HepG2 (cell line): Measurements from ENCODE around the gene SLX9. TPM values are rescaled to one million over a fixed set of nuclear protein-coding genes. Genes with fewer than 3 reads are reported as not detected.

ENCODE experiments used
- BCL6 ChIP-seq: IDR thresholded peaks from 2 replicates; pipeline ENCODE4 v1.6.1; 2016; ENCODE audit warnings: missing genetic modification reagents, missing compliant biosample characterization
- ELF4 ChIP-seq: sonication (generic); formaldehyde crosslinking; IDR thresholded peaks from 2 replicates; pipeline ENCODE4 v1.5.0; 2020; ENCODE audit warnings: missing genetic modification reagents, mild to moderate bottlenecking, moderate library complexity, borderline replicate concordance
- FIP1L1 ChIP-seq: fragments of 200-400 bp; formaldehyde crosslinking; IDR thresholded peaks from 2 replicates; pipeline ENCODE4 v1.6.1; 2018; ENCODE audit warnings: low read depth, mild to moderate bottlenecking, low read length, moderate library complexity, borderline replicate concordance; ENCODE audit not compliant: insufficient read depth
- HHEX ChIP-seq: IDR thresholded peaks from 2 replicates; pipeline ENCODE4 v1.6.1; 2016; ENCODE audit warnings: control low read depth
- HIVEP1 ChIP-seq: sonication (generic); formaldehyde crosslinking; IDR thresholded peaks from 2 replicates; pipeline ENCODE4 v1.4.0; 2020; ENCODE audit warnings: mild to moderate bottlenecking, missing genetic modification reagents
- HNRNPUL1 ChIP-seq: fragments of 200-400 bp; formaldehyde crosslinking; IDR thresholded peaks from 2 replicates; pipeline ENCODE4 v1.6.1; 2017; ENCODE audit warnings: low read depth, mild to moderate bottlenecking, low read length, moderate library complexity
- IKZF4 ChIP-seq: sonication (generic); formaldehyde crosslinking; IDR thresholded peaks from 2 replicates; pipeline ENCODE4 v1.5.1; 2020; ENCODE audit warnings: borderline replicate concordance, mild to moderate bottlenecking, low read depth, missing genetic modification reagents; ENCODE audit errors: not compliant biosample characterization
- KLF6 ChIP-seq: IDR thresholded peaks from 2 replicates; pipeline ENCODE4 v1.8.0; 2016; ENCODE audit warnings: missing biosample characterization, missing genetic modification reagents
- NPAS2 ChIP-seq: sonication (generic); formaldehyde crosslinking; IDR thresholded peaks from 2 replicates; pipeline ENCODE4 v1.8.0; 2022; ENCODE audit warnings: mild to moderate bottlenecking, missing genetic modification reagents, borderline replicate concordance
- PCBP1 ChIP-seq: fragments of 200-400 bp; formaldehyde crosslinking; IDR thresholded peaks from 2 replicates; pipeline ENCODE4 v1.6.1; 2017; ENCODE audit warnings: mild to moderate bottlenecking, low read depth, low read length, borderline replicate concordance
- PHF21A ChIP-seq: sonication (generic); formaldehyde crosslinking; IDR thresholded peaks from 2 replicates; pipeline ENCODE4 v1.5.0; 2020; ENCODE audit warnings: mild to moderate bottlenecking, missing genetic modification reagents
- RBM22 ChIP-seq: fragments of 200-400 bp; formaldehyde crosslinking; optimal IDR thresholded peaks from 2 replicates; pipeline ENCODE3; 2017; ENCODE audit warnings: mild to moderate bottlenecking, low read length, moderate library complexity
- REL ChIP-seq: sonication (generic); formaldehyde crosslinking; conservative IDR thresholded peaks from 2 replicates; pipeline ENCODE4 v1.8.0; 2022; ENCODE audit warnings: mild to moderate bottlenecking, missing genetic modification reagents, moderate library complexity
- SAP130 ChIP-seq: IDR thresholded peaks from 2 replicates; pipeline ENCODE4 v1.6.1; 2016; ENCODE audit warnings: low read depth
- ZC3H13 ChIP-seq: sonication (generic); formaldehyde crosslinking; IDR thresholded peaks from 2 replicates; pipeline ENCODE4 v1.8.1; 2023; ENCODE audit warnings: mild to moderate bottlenecking, missing genetic modification reagents, moderate library complexity
- ZFX ChIP-seq: sonication (generic); formaldehyde crosslinking; IDR thresholded peaks from 2 replicates; pipeline ENCODE4 v1.4.0; 2020; ENCODE audit warnings: mild to moderate bottlenecking, low read depth, missing genetic modification reagents, moderate library complexity
- ZNF263 ChIP-seq: sonication (generic); formaldehyde crosslinking; IDR thresholded peaks from 2 replicates; pipeline ENCODE4 v1.4.0; 2020; ENCODE audit warnings: missing genetic modification reagents
- ZNF598 ChIP-seq: sonication (generic); formaldehyde crosslinking; IDR thresholded peaks from 2 replicates; pipeline ENCODE4 v1.5.1; 2020; ENCODE audit warnings: mild to moderate bottlenecking, missing genetic modification reagents, borderline replicate concordance
- ZNF674 ChIP-seq: sonication (generic); formaldehyde crosslinking; IDR thresholded peaks from 2 replicates; pipeline ENCODE4 v1.5.0; 2020; ENCODE audit warnings: low read depth, mild to moderate bottlenecking, missing genetic modification reagents
- polyA plus RNA-seq, 8 experiments: library from polyadenylated mRNA; depleted of rRNA in 3 of 8; stranded (reverse) in 7 of 8; unstranded in 1 of 8; fragments of >200 nt; fragmentation: Illumina TruSeq in 4 of 8; extraction: Trizol in 4 of 8; gene quantifications; 2 replicates each; pipeline versions ENCODE4 v1.2.1 to v1.2.3, GENCODE V29; 2011 to 2016; ENCODE audit warnings: low read depth in 4 of 8, missing spikeins in 1 of 8, mixed read lengths in 1 of 8; ENCODE audit not compliant: insufficient read depth in 1 of 8
- total RNA-seq, 5 experiments: library from RNA; depleted of rRNA; stranded (reverse); fragments of >200 nt; fragmentation: Illumina TruSeq; extraction: Trizol; gene quantifications; 2 replicates each; pipeline ENCODE4 v1.2.3, GENCODE V29; 2016; ENCODE audit warnings: low read depth in 1 of 5
- TF ChIP-seq, protein P1 (sequence below): sonication (generic); formaldehyde crosslinking; IDR thresholded peaks from 2 replicates; pipeline ENCODE4 v1.4.0; 2020; ENCODE audit warnings: mild to moderate bottlenecking, missing genetic modification reagents
- TF ChIP-seq, protein P2 (sequence below): sonication (generic); formaldehyde crosslinking; IDR thresholded peaks from 2 replicates; pipeline ENCODE4 v1.5.1; 2020; ENCODE audit warnings: mild to moderate bottlenecking, missing genetic modification reagents, borderline replicate concordance
- TF ChIP-seq, protein P3 (sequence below): sonication (generic); formaldehyde crosslinking; IDR thresholded peaks from 2 replicates; pipeline ENCODE4 v1.5.1; 2020; ENCODE audit warnings: missing genetic modification reagents, mild to moderate bottlenecking, borderline replicate concordance

Gene SLX9
- total and polyA plus RNA-seq, 2 of the 13 experiments (the other 11 are each of a cell fraction or from before 2014, with no cell fraction given): 21.0 to 47.1 TPM

DNA sequence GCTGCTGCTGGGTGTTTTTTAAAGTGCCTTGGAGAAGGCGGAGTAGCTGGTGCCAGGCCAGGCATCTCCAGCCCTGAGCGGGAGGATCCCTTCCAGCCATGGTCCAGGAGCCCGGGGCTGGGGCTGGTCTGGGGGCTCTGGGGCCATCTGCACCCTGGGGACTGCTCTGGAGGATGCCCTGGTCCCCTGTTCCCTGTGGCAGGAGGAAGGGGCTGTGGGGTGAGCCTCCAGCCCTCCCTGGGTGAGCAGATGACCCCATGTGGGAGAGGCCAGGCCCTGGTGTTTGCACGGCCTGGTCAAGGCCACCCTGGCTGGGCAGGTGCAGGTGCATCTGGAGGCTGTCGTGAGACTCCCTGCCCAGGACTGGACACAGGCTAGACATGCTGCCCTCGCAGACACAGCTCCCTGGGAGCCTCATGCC, 56.7 kb downstream of the SLX9 start (continued):
- TF ChIP-seq, protein P1, sequence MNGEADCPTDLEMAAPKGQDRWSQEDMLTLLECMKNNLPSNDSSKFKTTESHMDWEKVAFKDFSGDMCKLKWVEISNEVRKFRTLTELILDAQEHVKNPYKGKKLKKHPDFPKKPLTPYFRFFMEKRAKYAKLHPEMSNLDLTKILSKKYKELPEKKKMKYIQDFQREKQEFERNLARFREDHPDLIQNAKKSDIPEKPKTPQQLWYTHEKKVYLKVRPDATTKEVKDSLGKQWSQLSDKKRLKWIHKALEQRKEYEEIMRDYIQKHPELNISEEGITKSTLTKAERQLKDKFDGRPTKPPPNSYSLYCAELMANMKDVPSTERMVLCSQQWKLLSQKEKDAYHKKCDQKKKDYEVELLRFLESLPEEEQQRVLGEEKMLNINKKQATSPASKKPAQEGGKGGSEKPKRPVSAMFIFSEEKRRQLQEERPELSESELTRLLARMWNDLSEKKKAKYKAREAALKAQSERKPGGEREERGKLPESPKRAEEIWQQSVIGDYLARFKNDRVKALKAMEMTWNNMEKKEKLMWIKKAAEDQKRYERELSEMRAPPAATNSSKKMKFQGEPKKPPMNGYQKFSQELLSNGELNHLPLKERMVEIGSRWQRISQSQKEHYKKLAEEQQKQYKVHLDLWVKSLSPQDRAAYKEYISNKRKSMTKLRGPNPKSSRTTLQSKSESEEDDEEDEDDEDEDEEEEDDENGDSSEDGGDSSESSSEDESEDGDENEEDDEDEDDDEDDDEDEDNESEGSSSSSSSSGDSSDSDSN (CRISPR knock-in tag): peak; percentile 56
- no peak for TF ChIP-seq FIP1L1
- TF ChIP-seq HHEX (CRISPR knock-in tag): no peak
- no peak for TF ChIP-seq KLF6 (CRISPR knock-in tag)
- 0 out of 2 replicates have a peak, but pooled peaks have one; percentile 47 for TF ChIP-seq PHF21A
- TF ChIP-seq, protein P2, sequence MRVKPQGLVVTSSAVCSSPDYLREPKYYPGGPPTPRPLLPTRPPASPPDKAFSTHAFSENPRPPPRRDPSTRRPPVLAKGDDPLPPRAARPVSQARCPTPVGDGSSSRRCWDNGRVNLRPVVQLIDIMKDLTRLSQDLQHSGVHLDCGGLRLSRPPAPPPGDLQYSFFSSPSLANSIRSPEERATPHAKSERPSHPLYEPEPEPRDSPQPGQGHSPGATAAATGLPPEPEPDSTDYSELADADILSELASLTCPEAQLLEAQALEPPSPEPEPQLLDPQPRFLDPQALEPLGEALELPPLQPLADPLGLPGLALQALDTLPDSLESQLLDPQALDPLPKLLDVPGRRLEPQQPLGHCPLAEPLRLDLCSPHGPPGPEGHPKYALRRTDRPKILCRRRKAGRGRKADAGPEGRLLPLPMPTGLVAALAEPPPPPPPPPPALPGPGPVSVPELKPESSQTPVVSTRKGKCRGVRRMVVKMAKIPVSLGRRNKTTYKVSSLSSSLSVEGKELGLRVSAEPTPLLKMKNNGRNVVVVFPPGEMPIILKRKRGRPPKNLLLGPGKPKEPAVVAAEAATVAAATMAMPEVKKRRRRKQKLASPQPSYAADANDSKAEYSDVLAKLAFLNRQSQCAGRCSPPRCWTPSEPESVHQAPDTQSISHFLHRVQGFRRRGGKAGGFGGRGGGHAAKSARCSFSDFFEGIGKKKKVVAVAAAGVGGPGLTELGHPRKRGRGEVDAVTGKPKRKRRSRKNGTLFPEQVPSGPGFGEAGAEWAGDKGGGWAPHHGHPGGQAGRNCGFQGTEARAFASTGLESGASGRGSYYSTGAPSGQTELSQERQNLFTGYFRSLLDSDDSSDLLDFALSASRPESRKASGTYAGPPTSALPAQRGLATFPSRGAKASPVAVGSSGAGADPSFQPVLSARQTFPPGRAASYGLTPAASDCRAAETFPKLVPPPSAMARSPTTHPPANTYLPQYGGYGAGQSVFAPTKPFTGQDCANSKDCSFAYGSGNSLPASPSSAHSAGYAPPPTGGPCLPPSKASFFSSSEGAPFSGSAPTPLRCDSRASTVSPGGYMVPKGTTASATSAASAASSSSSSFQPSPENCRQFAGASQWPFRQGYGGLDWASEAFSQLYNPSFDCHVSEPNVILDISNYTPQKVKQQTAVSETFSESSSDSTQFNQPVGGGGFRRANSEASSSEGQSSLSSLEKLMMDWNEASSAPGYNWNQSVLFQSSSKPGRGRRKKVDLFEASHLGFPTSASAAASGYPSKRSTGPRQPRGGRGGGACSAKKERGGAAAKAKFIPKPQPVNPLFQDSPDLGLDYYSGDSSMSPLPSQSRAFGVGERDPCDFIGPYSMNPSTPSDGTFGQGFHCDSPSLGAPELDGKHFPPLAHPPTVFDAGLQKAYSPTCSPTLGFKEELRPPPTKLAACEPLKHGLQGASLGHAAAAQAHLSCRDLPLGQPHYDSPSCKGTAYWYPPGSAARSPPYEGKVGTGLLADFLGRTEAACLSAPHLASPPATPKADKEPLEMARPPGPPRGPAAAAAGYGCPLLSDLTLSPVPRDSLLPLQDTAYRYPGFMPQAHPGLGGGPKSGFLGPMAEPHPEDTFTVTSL: 0 out of 2 replicates have a peak, but pooled peaks have one; percentile 17
- TF ChIP-seq IKZF4 (CRISPR knock-in tag): no peak
- peak; percentile 54; the same call in 1 of the 2 replicates for TF ChIP-seq BCL6 (CRISPR knock-in tag)
- TF ChIP-seq RBM22: no peak
- TF ChIP-seq, protein P3, sequence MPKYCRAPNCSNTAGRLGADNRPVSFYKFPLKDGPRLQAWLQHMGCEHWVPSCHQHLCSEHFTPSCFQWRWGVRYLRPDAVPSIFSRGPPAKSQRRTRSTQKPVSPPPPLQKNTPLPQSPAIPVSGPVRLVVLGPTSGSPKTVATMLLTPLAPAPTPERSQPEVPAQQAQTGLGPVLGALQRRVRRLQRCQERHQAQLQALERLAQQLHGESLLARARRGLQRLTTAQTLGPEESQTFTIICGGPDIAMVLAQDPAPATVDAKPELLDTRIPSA (CRISPR knock-in tag): no peak
- TF ChIP-seq PCBP1: no peak
- no peak for TF ChIP-seq ZNF263 (CRISPR knock-in tag)
- no peak for TF ChIP-seq REL
- TF ChIP-seq ZNF598 (CRISPR knock-in tag): no peak
- no peak for TF ChIP-seq NPAS2 (CRISPR knock-in tag)
- TF ChIP-seq ZNF674 (CRISPR knock-in tag): no peak
- TF ChIP-seq ELF4 (CRISPR knock-in tag): no peak
- no peak for TF ChIP-seq ZC3H13 (CRISPR knock-in tag)
- peak; percentile 30; the same call in 1 of the 2 replicates for TF ChIP-seq ZFX (CRISPR knock-in tag)
- no peak; the same call in 1 of the 2 replicates for TF ChIP-seq SAP130 (CRISPR knock-in tag)
- TF ChIP-seq HIVEP1 (CRISPR knock-in tag): no peak
- no peak for TF ChIP-seq HNRNPUL1
